Measurements from ENCODE around the gene TBCK.
"Not testable (repeated sequence)": the region's sequence is repeated elsewhere in the genome, so short reads cannot be mapped to it uniquely, and the experiment has no call there.

TBCK gene

DNA sequence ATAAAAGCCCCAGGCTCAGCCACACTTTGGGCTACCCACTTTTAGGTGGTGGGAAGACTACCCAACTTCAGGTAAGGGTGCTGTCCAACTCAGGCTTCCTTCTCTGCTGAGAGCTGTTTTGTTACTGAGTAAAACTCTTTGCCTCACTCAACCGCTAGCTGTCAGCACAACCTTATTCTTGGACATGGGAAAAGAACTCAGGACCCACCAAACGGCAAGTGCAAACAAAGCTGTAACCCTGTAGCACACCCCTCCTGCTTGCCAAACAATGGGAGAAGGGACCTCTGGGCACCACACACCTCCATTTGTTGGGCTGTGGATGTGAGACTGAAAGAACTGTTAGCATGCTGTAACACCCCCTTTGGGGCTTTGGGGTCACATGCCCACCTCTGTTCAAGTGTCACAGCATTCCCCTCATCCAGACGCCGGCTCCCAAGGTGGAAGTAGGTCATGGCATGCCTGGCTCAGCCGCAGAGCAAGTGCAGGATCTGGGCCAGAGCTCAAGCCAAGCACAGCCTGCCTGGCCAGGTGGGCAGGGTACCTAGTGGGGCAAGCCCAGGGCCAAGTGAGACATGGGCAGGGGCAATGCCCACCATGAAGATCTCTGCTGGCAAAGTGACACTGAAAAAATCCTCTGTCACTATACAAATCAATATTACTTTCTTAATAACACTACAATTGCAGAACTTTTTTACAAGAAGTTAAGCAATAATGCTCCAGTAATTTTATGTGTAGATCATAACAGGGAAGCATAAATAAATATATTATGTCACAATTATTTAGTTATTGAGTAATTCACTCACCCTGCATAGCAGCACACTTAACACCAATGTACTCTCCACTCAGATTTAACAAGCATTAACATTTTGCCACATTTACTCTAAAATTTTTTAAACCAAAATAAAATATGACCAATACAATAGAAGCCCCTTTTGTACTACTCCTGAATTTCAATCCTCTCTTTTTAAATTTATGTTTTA lies 107.2 kb downstream of the TBCK start:
- DNase-seq: no peak

DNA sequence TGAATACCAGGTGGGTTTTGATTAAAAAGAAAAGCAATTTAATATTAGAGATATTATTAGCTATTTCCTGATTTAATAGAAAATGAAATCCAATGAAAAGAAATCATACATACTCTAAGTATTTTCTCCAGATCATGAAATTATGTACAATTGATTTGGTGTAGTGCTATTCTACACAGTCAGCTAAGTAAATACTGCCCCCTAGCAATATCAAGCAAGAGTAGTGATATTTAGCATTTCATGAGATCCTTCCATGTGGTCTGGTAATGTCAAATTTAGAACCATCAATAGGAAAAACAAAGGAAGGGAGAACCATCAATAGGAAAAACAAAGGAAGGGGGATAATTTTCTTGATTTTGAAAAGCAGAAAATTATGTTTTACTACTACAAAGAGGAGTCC lies 114.6 kb downstream of the TBCK start:
- DNase-seq: peak; percentile 30

DNA sequence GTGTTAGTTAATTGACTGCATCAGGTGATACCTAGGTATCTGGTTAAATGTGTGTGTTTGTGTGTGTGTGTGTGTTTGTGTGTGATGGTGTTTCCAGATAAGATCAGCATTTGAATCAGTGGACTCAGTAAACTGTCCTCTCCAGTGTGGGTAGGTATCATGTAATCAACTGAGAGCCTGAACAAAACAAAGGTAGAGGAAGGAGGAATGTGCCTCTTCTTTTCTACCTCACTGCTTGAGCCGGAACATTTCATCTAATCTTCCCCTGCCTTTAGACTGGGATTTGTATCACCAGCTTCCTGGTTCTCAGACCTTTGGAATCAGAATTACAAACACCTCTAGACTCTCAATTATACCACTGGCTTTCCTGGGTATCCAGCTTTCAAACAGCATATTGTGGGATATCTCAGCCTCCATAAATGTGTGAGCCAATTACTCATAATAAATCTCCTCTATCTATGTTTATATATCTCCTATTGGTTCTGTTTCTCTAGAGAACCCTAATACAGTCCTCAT lies 120.5 kb downstream of the TBCK start:
- DNase-seq: no peak

DNA sequence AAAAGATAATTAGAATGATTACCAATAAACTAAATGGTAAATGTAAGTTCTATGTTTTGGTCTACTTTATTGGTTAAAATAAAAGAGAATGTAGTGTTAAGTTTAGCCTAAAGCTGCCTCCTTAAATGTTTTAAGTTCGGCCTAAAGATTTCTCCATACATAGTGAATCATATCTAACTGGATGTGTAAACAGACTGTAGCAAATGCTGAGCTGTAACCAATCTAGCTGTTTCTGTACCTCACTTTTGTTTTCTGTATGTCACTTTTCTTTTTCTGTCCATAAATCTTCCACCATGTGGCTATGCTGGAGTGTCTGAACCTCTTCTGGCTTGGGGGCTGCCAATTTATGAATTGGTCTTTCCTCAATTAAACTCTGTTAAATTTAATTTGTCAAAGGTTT lies 121.2 kb downstream of the TBCK start:
- DNase-seq: no peak

DNA sequence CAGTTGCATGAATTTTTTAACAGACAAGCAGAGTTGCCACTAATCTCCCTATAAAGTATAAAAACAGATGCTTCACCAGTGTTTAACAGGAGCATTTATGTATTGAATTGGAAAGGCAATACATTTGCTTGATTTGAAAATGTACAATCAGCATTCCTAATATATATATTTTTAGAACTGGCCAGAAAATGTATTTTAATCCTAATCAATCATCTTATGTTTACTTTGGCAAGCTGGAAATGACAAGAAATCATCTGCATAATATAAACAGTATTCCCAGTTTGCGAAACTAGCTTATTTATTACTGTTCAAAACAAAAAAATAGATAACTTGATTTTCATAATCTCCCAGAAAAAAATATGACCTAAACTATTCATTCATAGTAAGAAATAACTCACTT lies 123.9 kb downstream of the TBCK start:
- no peak for DNase-seq

DNA sequence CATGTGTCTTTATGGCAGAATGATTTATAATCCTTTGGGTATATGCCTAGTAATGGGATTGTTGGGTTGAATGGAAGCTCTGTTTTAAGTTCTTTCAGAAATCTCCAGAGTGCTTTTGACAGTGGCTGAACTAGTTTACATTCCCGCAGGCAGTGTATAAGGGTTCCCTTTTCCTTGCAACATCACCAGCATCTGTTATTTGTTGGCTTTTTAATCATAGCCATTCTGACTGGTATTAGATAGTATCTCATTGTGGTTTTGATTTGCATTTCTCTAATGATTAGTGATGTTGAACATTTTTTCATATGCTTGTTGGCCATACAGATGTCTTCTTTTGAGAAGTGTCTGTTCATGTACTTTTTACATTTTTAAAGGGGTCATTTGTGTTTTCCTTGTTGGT lies 129.8 kb downstream of the TBCK start:
- DNase-seq: no peak

DNA sequence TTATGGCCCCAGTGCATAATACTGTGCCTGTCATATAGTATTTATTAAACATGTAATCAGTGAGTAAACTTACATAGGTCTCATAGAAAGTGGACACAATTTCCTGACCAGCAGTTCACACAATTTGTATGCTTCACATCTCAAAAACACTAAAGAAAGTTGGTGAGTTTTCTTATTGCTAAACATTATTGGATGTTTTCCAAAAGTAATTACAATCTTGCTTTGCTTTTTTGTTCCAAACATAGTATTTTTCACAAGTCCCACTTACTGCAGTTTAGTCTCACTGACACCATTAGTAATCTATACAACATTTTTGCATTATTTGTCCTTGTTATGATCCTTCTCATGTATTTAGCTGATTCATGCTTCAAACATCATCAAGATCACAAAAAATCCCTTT lies 132.5 kb downstream of the TBCK start:
- DNase-seq: no peak

DNA sequence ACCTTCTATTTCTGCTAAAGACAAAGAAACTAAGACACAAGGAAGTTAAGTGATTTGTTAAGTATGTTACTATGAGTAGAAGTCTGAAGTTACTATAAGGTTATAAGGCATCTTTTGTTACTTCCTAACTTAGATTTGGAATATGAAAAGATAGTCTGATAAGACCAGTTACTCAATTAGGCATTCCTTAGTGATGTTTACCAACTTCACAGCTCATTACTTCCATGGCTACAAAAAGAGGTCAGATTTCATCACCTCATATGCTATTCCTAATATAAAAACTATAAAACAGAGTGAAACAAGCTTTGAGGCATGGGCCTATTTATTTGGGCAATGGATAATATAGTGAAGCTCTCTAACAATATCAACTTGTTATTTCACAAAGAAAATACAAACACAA lies 143.1 kb downstream of the TBCK start:
- DNase-seq: no peak

DNA sequence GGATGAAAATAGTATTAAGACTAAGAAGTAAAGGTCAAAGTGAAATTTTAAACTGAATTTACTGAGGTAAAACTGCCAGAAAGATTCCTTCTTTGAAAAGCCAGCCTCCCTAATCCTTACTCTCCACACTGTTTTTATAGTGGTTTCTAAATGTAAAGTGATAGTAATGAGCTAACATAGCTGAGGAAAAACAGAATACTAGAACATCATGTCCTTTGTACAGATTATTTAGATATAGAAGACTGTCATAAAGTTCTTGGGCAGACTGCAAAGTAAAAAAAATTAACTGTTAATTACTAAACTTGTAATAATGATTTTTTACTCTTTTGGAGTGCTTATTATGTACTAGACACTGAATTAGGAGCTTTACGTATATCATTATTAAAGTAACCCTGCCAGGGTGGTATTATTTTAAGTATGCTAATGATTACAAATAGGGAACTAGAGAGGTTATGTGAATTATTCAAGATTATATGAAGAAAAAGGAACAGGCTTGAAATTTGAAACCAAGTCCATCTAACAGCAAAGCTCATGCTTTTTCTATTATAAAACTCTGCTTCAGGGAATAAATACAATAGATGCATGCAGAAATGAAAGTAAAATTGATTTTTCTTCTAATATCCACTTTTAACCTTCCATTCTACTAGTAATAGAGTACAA lies 150.5 kb downstream of the TBCK start:
- no peak for DNase-seq

DNA sequence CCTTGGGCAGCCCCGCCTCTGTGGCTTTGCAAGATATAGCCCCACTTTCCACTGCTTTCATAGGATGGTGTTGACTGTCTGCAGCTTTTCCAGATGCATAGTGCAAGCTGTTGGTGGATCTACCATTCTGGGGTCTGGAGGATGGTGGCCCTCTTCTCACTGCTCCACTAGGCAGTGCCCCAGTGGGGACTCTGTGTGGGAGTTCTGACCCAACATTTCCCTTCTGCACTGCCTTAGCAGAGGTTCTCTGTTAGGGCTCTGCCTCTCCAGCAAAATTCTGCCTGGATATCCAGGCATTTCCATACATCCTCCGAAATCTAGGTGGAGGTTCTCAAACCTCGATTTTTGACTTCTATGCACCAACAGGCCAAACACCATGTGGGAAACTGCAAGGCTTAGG lies 153.7 kb downstream of the TBCK start:
- no peak for DNase-seq

DNA sequence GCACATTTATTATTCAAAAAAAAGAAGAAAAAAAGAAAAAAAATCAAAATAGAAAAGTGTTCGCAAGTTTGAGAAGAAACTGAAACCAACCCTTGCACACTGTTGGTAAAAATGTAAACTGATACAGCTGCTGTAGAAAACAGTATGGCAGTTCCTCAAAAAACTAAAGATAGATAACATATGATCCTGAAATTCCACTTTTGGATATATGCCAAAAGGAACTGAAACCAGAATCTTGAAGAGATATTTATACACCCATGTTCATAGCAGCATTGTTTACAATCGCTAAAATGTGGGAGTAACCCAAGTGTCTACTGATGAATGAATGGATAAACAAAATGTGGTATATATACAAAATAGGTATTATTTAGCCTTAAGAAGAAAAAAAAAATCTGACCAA lies 155.4 kb downstream of the TBCK start:
- DNase-seq: no peak

DNA sequence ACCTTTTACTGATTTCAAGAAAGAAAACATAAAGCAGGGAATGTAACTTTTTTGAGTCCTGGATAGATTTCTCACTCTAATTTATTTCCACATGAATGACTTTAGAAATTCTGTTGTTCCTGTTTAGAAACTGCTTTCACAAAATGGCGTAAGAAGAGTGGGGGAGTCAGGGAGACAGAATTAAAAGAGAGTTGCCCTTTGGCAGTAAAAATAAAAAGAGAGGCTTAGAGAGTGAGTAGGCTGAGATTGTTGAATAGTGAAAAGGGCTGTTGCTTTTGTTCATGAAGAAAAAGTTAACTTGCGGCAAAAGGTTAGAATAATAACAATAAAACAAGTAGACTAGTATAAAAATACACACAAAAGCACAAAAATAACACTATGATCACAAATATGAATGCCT lies 166.1 kb downstream of the TBCK start:
- DNase-seq: no peak

DNA sequence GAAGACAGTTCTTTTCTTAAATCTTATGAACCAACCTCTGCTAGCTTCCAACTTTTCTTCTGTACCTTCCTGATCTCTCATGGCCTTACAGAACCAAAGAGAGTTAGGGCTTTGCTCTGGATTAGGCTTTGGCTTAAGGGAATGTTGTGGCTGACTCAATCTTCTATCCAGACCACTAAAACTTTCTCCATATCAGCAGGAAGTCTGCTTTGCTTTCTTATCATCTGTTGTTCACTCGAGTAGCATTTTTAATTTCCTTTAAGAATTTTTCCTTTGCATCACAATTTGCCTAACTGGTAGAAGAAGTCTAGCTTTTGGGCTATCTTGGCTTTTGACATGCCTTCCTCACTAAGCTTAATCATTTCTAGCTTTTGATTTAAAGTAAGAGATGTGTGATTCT lies 167.0 kb downstream of the TBCK start:
- no peak for DNase-seq

DNA sequence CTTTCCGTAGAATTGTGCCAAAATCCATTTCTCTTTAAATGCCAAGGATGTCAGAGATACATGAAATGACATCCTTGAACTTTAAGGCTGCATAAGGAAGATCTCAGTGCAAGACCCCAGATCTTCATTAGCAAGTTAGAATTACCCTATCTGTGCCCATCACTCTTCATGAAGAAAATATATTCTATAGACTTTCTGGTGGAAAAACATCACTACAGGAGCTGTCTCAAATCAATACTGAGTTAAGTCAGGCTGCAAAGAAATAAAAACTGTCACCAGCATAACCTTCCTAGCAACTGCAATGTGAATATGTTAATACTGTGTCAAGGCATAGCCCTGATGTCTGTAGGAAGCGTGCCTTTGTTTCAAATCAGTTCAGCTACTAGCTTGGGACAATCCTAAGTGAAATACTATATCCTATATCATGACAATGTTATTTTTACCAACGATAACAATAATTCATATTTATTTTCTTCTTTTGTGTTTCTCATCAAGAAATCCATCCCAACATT lies 173.3 kb downstream of the TBCK start:
- DNase-seq: no peak

DNA sequence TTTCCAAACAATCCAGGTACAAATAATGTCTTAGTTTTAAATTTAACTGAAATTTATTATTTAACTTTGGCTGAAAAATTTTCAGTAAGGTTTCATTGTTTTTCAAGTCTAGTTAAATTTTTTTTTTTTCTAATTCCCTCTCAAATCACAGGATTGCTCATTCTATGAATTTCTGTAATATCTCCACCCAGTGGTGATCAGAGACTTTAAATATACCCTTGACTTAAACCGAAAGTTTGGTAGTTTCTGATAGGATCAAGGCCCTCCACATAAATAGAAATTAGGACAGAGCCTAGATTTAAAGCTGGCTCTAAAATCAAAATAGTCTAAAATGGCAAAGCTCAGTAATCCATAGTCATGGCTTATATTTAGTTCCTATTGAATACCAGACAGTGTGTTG lies 175.4 kb downstream of the TBCK start:
- no peak for DNase-seq

DNA sequence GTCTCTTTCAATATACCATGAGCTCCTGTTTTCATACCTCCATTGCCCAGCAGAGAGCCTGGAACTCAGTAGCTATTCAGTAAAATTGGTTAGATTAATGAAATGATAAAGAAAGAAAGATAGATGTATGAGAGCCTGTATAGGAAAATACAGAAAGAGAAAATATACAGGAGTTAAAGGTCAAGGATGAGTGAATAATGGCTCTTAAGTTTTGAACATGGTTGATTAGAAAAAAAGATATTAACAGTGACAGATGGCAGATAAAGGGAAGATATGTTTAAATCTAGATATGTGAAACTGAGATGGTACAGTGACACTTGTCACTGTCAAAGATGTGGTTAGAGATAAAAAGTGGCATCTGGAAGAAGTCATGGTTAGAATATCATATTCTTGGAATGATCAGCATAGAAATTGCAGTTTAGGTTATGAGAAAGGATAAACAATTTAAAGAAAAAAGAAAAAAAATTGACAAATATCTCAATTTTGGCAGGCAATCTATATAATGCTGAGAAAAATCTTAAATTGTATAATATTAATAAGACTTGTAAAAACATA lies 179.2 kb downstream of the TBCK start:
- no peak for DNase-seq

DNA sequence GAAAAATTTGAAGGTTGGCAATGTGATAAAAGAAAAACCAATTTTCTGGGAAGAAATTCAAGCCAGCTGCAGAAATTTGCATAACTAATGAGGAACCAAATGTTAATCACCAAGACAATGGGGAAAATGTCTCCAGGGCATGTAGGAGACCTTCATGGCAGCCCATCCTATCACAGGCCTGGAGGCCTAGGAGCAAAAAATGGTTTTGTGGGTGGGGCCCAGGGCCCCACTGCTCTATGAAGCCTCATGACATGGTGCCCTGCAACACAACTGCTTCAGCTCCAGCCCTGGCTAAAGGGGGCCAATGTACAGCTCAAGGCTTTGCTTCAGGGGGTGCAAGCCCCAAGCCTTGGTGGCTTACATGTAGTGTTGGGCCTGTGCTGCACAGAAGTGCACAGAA lies 184.0 kb downstream of the TBCK start:
- DNase-seq: no peak

DNA sequence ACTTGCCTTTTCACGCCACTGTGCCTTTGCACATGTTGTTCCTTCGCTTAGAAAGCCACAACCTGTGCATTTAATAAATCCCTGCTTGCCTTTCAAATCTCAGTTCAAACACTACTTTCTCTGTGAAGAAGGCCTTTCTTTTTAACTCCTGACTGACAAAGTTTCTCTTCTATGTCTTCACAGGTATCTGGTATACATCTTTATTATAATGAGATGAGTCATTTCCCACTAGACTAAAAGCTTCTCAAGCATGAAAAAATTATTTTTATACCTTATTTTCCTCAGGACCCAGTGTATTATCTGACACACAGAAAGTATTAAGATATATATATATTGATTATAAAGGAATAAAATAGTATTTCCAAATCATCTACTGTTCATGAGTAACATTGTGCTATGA lies 189.9 kb downstream of the TBCK start:
- DNase-seq: no peak

DNA sequence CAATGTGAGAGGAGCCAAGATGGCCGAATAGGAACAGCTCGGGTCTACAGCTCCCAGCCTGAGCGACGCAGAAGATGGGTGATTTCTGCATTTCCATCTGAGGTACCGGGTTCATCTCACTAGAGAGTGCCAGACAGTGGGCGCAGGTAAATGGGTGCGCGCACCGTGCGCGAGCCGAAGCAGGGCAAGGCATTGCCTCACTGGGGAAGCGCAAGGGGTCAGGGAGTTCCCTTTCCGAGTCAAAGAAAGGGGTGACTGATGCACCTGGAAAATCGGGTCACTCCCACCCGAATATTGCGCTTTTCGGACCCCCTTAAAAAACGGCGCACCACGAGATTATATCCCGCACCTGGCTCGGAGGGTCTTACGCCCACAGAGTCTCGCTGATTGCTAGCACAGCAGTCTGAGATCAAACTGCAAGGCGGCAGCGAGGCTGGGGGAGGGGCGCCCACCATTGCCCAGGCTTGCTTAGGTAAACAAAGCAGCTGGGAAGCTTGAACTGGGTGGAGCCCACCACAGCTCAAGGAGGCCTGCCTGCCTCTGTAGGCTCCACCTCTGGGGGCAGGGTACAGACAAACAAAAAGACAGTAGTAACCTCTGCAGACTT lies 196.0 kb downstream of the TBCK start:
- not testable (repeated sequence) for DNase-seq

DNA sequence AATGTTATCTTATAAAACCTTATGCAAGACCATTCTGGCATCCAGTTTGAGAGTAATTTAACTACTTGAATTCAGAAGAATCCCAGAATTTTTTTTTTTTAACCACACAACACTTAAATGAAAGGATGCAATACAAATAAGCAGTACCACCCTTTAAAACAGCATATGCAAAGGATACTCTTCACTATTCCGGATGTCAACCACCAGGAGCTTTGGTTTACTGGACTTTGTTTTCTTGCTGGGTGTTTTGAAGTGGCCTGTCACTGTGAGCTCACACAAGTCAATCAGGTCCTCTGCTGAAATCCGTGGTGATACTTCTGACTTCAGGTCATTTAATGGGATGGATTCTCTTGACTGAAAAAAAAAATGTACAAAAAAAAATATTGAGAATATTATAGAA lies 200.0 kb downstream of the TBCK start:
- DNase-seq: no peak

DNA sequence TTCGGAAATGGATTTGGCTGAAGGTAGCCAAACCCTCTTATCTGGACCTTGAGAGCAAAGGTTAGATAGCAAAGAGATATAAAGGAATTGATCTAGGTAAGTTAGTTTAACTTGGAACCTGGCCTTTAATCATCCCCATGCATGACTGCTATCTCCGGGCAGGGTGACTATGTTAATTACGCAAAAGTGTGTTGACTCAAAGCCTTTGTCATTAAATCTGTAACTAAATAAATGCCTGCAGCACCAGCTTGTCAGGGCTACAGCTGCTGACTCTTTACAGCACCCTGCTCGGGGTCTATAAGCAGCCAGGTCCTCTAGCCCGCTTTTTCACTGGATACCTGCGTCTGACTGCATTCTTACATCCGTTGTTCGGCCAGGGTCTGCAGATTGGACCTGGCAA lies 201.7 kb downstream of the TBCK start:
- no peak for DNase-seq

DNA sequence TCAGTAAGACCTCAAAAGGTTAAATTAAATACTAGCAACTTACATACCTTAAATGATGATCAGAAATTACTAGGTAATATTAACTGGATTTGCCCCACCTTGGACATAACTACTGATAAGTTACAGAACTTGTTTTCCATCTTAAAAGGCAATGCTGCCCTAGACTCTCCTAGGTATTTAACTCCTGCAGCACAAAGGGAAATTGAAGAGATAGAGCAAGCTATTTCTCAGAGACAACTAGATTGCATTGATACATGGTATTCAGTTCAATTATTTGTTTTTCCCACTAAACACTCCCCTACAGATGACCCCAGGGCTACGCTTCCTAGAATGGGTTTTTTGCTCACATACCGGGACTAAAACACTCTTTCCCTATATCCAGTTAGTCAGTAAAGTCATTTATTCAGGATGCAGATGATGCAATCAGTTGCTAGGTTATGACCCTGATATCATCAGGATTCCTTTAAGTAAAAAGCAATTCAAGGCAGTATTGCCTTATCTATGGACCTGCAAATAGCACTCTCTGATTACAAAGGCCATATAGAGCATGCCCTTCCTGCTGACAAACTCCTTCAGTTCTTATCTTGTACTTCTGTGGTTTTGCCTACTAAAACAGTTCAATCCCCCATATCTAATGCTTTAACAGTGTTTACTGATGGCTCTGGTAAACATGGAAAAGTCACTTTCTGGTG lies 204.1 kb downstream of the TBCK start:
- DNase-seq: not testable (repeated sequence)

DNA sequence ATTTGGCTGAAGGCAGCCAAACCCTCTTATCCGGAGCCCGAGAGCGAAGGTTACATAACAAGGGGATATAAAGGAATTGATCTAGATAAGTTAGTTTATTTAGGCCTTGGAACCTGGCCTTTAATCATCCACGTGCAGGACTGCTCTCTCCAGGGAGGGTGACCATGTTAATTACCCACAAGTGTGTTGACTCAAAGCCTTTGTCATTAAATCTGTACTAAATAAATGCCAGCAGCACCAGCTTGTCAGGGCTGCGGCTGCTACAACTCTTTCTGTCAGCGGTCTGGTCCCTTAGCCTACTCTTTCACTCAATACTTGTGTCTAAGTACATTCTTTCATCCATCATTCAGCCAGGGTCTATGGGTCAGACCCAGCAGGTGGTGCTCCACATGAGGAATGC lies 206.1 kb downstream of the TBCK start:
- DNase-seq: no peak
